Suprapubic skin (tissue), 4 donors: Measurements from ENCODE around the gene ZNF70. TPM values are rescaled to one million over a fixed set of nuclear protein-coding genes. Genes with fewer than 3 reads are reported as not detected.

ENCODE experiments used
- DNase-seq, 2 donors: peaks; one replicate each; pipeline ENCODE4 v3.0.0-alpha.2; 2019; ENCODE audit warnings: low spot score in 2 of 2
- H3K27ac ChIP-seq: fragments of 200-600 bp; sonication (generic); one replicate; pipeline ENCODE4 v1.5.1; 2019
- H3K27me3 ChIP-seq: fragments of 200-600 bp; sonication (generic); one replicate; pipeline ENCODE4 v1.5.1; 2019
- H3K36me3 ChIP-seq: fragments of 200-600 bp; sonication (generic); one replicate; pipeline ENCODE4 v1.5.1; 2019
- H3K4me1 ChIP-seq: fragments of 200-600 bp; sonication (generic); one replicate; pipeline ENCODE4 v1.5.1; 2019
- H3K4me3 ChIP-seq: fragments of 200-600 bp; sonication (generic); one replicate; pipeline ENCODE4 v1.5.1; 2019; ENCODE audit warnings: mild to moderate bottlenecking
- H3K9me3 ChIP-seq: fragments of 200-600 bp; sonication (generic); one replicate; pipeline ENCODE4 v1.5.1; 2019
- CTCF ChIP-seq, 2 donors: fragments of 200-600 bp in 1 of 2; fragments of 450-650 bp in 1 of 2; sonication (generic) in 1 of 2; IDR thresholded peaks; one replicate each; pipeline ENCODE4 v1.5.1; 2016 to 2019; ENCODE audit warnings: antibody characterized with exemption in 2 of 2, mild to moderate bottlenecking in 1 of 2, moderate library complexity in 1 of 2
- EP300 ChIP-seq: sonication (generic); formaldehyde crosslinking; IDR thresholded peaks from one replicate; pipeline ENCODE4 v1.6.1; 2017; ENCODE audit warnings: antibody characterized with exemption
- POLR2A ChIP-seq, 2 donors: fragments of 450-650 bp; IDR thresholded peaks; one replicate each; pipeline ENCODE4 v1.6.1; 2017; ENCODE audit warnings: antibody characterized with exemption in 2 of 2, mild to moderate bottlenecking in 2 of 2, moderate library complexity in 2 of 2
- POLR2AphosphoS5 ChIP-seq, 3 donors: sonication (generic); formaldehyde crosslinking; IDR thresholded peaks; one replicate each; pipeline ENCODE4 v1.6.1; 2017; ENCODE audit warnings: antibody characterized with exemption in 3 of 3
- WGBS: methylation state at CpG from one replicate; pipeline ENCODE4 v1.1.5; 2018; 5-methylcytosine and 5-hydroxymethylcytosine counted together
- total RNA-seq, 4 donors: library from RNA; depleted of rRNA; stranded (reverse); fragments of >200 nt; gene quantifications; one replicate each; pipeline ENCODE4 v1.1.0, GENCODE V29; 2016

The ZNF70 gene
- total RNA-seq, 4 donors from 2014 or later, result 1.7 to 5.1 (median 3.1) TPM

GRCh38 chr22:23769321-23769965 lies 18.5 kb upstream of the ZNF70 start:
- no peak for DNase-seq
- WGBS, result 86% methylated on average over 2 of the region's 6 CpGs
- Histone ChIP-seq H3K27ac (no peak overlapping the region), H3K36me3 (peaks cover 2% of the 10 kb centered on the region), H3K4me3 (no peak overlapping the region), H3K27me3 (no peaks in the 10 kb centered on the region), H3K4me1 (peaks cover 62% of the 10 kb centered on the region), H3K9me3 (no peaks in the 10 kb centered on the region)
- TF ChIP-seq POLR2A (IDR thresholded peaks at IDR 0.05), result no peak

- DNase-seq, result peak; percentile 89 to 90
- Histone ChIP-seq H3K27me3 (no peaks in the 10 kb centered on the region), H3K4me3 (peak within 1 kb of the TSS; percentile 74), H3K27ac (peak within 1 kb of the TSS; percentile 86), H3K4me1 (peaks cover 59% of the 10 kb centered on the region), H3K9me3 (no peaks in the 10 kb centered on the region), H3K36me3 (peaks cover 2% of the 10 kb centered on the region)
- 13% methylated on average over 6 of the region's 63 CpGs for WGBS
- TF ChIP-seq CTCF (IDR thresholded peaks at IDR 0.05), result peak; percentile 49 to 81
- TF ChIP-seq POLR2A (IDR thresholded peaks at IDR 0.05), result peak in 1 of 2 donors; percentile 50
- TF ChIP-seq EP300, result no peak
- TF ChIP-seq POLR2AphosphoS5 (IDR thresholded peaks at IDR 0.05), result peak in 1 of 3 donors; percentile 61
Observed at GRCh38 chr22:23767673-23768548, 17.0 kb upstream of the ZNF70 start, which contains the start of gene CHCHD10. TSS of gene CHCHD10 (minus strand) at chr22:23767972. CDS start at chr22:23767874, 98 bp downstream.

GRCh38 chr22:23767303-23767672 lies 16.4 kb upstream of the ZNF70 start:
- TF ChIP-seq POLR2AphosphoS5 (IDR thresholded peaks at IDR 0.05) (no peak), CTCF (IDR thresholded peaks at IDR 0.05) (no peak), EP300 (no peak), POLR2A (IDR thresholded peaks at IDR 0.05) (no peak)
- H3K9me3 ChIP-seq, result no peaks in the 10 kb centered on the region
- peaks cover 2% of the 10 kb centered on the region for H3K36me3 ChIP-seq
- no peak for DNase-seq
- peak overlapping the region; percentile 74 for H3K4me3 ChIP-seq
- 35% methylated on average over 5 of the region's 27 CpGs for WGBS
- peak overlapping the region; percentile 86 for H3K27ac ChIP-seq
- H3K4me1 ChIP-seq, result peaks cover 56% of the 10 kb centered on the region
- no peaks in the 10 kb centered on the region for H3K27me3 ChIP-seq

GRCh38 chr22:23764899-23765881 lies 14.3 kb upstream of the ZNF70 start:
- Histone ChIP-seq H3K27ac (no peak overlapping the region), H3K4me1 (peaks cover 45% of the 10 kb centered on the region), H3K9me3 (no peaks in the 10 kb centered on the region), H3K4me3 (no peak overlapping the region), H3K27me3 (no peaks in the 10 kb centered on the region), H3K36me3 (peaks cover 2% of the 10 kb centered on the region)
- DNase-seq, result no peak
- WGBS, result 93% methylated on average over 9 of the region's 9 CpGs
- no peak for TF ChIP-seq POLR2A (IDR thresholded peaks at IDR 0.05)

- TF ChIP-seq EP300 (no peak), CTCF (IDR thresholded peaks at IDR 0.05) (no peak), POLR2A (IDR thresholded peaks at IDR 0.05) (no peak), POLR2AphosphoS5 (IDR thresholded peaks at IDR 0.05) (no peak)
- no peak overlapping the region for H3K27ac ChIP-seq
- H3K9me3 ChIP-seq, result no peaks in the 10 kb centered on the region
- no peaks in the 10 kb centered on the region for H3K27me3 ChIP-seq
- H3K4me3 ChIP-seq, result no peak overlapping the region
- 71% methylated on average over 7 of the region's 7 CpGs for WGBS
- peaks cover 45% of the 10 kb centered on the region for H3K4me1 ChIP-seq
- no peak for DNase-seq
- H3K36me3 ChIP-seq, result peaks cover 2% of the 10 kb centered on the region
Observed at GRCh38 chr22:23763954-23764353, 13.0 kb upstream of the ZNF70 start.
